Kidney (tissue), 14 donors: ENCODE results near the gene SORCS2. TPM values are rescaled to one million over a fixed set of nuclear protein-coding genes. Genes with fewer than 3 reads are reported as not detected.

Experiments used
- DNase-seq, 5 donors: peaks; one replicate each; pipeline ENCODE4 v3.0.0-alpha.2; 2013 to 2020
- FAIRE-seq: peaks from 2 replicates; lab custom pipeline; 2012; peaks lifted over from hg19 to GRCh38; lab: Jason Lieb, UNC
- H3K27ac ChIP-seq, 2 donors: one replicate each; pipeline ENCODE4 v1.7.0; 2013; ENCODE audit warnings: low read depth in 2 of 2, low read length in 2 of 2, inconsistent platforms in 1 of 2
- H3K27me3 ChIP-seq: one replicate; pipeline ENCODE4 v1.7.1; 2013; ENCODE audit warnings: low read length, inconsistent platforms; ENCODE audit not compliant: control insufficient read depth, insufficient read depth
- H3K36me3 ChIP-seq, 3 donors: one replicate each; pipeline versions ENCODE4 v1.7.0 to v1.7.1; 2013; ENCODE audit warnings: low read length in 3 of 3, control low read depth in 1 of 3, inconsistent platforms in 1 of 3; ENCODE audit not compliant: insufficient read depth in 3 of 3, control insufficient read depth in 2 of 3
- H3K4me1 ChIP-seq, 3 donors: one replicate each; pipeline versions ENCODE4 v1.7.0 to v1.7.1; 2013; ENCODE audit warnings: low read length in 3 of 3, inconsistent platforms in 1 of 3, low read depth in 1 of 3; ENCODE audit not compliant: control insufficient read depth in 2 of 3, insufficient read depth in 2 of 3
- H3K4me3 ChIP-seq, 3 donors: one replicate each; pipeline versions ENCODE4 v1.7.0 to v1.8.1; 2013; ENCODE audit warnings: low read length in 3 of 3, control low read depth in 1 of 3, inconsistent platforms in 1 of 3
- H3K9ac ChIP-seq, 3 donors: one replicate each; pipeline versions ENCODE4 v1.7.0 to v1.7.1; 2013; ENCODE audit warnings: low read length in 3 of 3, control low read depth in 1 of 3, inconsistent platforms in 1 of 3
- H3K9me3 ChIP-seq, 3 donors: one replicate each; pipeline versions ENCODE4 v1.7.0 to v1.7.1; 2013; ENCODE audit warnings: low read length in 3 of 3, control low read depth in 1 of 3, inconsistent platforms in 1 of 3; ENCODE audit not compliant: control insufficient read depth in 2 of 3, insufficient read depth in 1 of 3
- intact Hi-C: fragments of 100-400 bp; cut with DNase I; formaldehyde crosslinking; loops from one replicate; pipeline ENCODE4 v1.11.1; 2022
- polyA plus RNA-seq: library from polyadenylated mRNA; stranded (reverse); fragments of 350-450 nt; fragmentation: Illumina TruSeq; extraction: RNeasy Lipid Tissue Mini Kit (QIAGEN cat#74804); gene quantifications from one replicate; pipeline ENCODE4 v1.2.3, GENCODE V29; 2014; ENCODE audit warnings: low read depth, low replicate concordance; ENCODE audit not compliant: insufficient read depth
- total RNA-seq: library from RNA; stranded (reverse); fragmentation: NEBNext Ultra II Directional; extraction: Animal tissue kit (Norgen Biotek cat#: 25700); gene quantifications from one replicate; pipeline ENCODE4 v1.2.1, GENCODE V29; 2021
- TF ChIP-seq, protein P1 (sequence below): IDR thresholded peaks from 3 replicates; pipeline ENCODE4 v1.5.1; 2012; ENCODE audit warnings: mild to moderate bottlenecking, moderate library complexity, borderline replicate concordance; ENCODE audit not compliant: insufficient read depth; ENCODE audit errors: extremely low read depth
- donor health status: control.
- donor health status: control.
- donor health status: control.
- donor health status: control.
- donor health status: control.
- donor health status: DM: yes; HTN: yes; CAD: no.
- donor health status: Normal renal cell carcinoma (clear cell type).

The SORCS2 gene
- total and polyA plus RNA-seq, 2 donors from 2014 or later: 6.1 to 9.1 TPM

DNA sequence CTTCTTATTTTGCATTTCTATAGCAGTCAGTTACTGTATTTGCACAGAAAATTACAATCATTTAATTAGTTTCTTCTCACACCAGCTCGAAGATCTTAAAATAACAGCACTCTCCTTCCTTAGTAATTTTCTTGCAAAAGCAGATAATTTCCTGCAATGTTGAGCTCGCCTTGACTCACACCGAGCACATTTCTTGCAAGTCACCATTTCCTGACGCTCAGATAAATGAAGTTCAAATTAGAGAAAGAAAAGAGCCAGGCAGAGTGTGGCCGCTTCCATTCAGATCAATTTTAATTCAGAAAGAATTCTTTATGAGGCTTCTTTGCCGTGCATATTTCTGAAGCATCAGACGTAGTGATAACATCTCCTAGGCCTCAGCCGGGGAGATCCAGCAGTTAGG is 10.1 kb downstream of the SORCS2 start:
- FAIRE-seq (no peak), DNase-seq (peak in 1 of 5 donors; percentile 2)
- intact Hi-C loops: no loop called here
- Histone ChIP-seq H3K9ac (no peak overlapping the region), H3K4me1 (peaks cover 0 to 3% (median 0%) of the 10 kb centered on the region in 3 donors), H3K27me3 (no peaks in the 10 kb centered on the region), H3K9me3 (no peaks in the 10 kb centered on the region), H3K27ac (no peak overlapping the region), H3K4me3 (no peak overlapping the region), H3K36me3 (no peaks in the 10 kb centered on the region)
- TF ChIP-seq, protein P1, sequence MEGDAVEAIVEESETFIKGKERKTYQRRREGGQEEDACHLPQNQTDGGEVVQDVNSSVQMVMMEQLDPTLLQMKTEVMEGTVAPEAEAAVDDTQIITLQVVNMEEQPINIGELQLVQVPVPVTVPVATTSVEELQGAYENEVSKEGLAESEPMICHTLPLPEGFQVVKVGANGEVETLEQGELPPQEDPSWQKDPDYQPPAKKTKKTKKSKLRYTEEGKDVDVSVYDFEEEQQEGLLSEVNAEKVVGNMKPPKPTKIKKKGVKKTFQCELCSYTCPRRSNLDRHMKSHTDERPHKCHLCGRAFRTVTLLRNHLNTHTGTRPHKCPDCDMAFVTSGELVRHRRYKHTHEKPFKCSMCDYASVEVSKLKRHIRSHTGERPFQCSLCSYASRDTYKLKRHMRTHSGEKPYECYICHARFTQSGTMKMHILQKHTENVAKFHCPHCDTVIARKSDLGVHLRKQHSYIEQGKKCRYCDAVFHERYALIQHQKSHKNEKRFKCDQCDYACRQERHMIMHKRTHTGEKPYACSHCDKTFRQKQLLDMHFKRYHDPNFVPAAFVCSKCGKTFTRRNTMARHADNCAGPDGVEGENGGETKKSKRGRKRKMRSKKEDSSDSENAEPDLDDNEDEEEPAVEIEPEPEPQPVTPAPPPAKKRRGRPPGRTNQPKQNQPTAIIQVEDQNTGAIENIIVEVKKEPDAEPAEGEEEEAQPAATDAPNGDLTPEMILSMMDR: no peak

DNA sequence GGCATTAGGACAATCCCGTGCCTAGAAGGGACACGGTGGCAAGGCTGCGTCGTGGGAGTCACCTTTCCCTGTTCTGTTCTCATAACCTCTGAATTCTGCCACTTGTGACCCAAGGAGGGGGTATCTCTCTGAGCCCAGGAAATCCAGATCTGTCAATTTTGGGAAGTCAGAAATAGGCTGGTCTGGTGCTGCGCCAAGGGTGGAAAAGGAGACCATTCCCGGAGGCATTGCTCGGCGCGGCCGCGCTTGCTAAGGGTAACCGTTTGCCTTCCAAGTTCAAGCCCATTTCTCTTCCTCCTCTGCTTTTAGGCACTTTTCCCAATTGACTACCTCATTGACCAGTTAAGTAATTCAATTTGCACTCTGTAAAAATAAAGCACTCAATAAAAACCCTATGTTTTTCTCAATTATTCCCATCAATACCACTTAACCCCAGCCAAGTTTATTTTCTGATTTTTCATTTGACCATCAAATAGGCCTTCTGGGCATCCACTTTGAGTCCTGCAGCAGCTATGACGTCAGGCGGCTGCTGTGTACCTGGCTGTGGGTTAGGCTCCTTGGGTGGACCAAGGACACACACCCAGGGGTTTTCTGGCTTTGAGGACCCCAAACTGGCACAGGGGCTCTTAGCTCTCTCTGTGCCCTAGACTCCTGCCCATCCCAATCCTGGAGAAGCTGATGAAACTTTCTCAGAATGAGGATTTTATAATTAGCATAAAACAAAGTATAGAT is 12.5 kb downstream of the SORCS2 start:
- peak in 1 of 5 donors; percentile 34 for DNase-seq

DNA sequence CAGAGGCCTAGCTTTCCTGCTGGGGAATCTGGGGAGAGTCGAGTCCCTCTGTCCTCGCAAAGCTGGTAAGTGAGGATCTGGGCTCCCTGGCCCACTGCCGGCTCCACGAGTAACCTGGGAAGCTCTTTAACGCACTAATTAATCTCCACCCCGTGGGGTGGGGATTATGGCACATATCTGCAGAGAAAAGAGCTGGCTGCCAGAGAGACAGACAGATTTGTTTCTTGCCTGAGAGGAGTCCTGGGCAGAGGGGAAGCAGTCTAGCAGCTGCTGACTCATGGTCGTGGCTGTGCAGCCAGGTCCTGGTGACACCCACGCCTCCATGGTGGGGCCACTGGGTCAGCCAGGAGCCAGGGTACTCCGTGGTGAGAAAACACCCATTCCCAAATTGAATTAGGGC is 14.0 kb downstream of the SORCS2 start:
- Histone ChIP-seq H3K36me3 (no peaks in the 10 kb centered on the region), H3K4me1 (peaks cover 0 to 3% (median 0%) of the 10 kb centered on the region in 3 donors), H3K27me3 (no peaks in the 10 kb centered on the region), H3K4me3 (no peak overlapping the region), H3K27ac (peak overlapping the region in 1 of 2 donors; percentile 16), H3K9me3 (no peaks in the 10 kb centered on the region), H3K9ac (no peak overlapping the region)
- intact Hi-C loops: no loop called here
- no peak for FAIRE-seq
- TF ChIP-seq, protein P1: no peak
- DNase-seq: peak in 1 of 5 donors; percentile 74

More for the DNA sequence above, 12.5 kb downstream of the SORCS2 start:
- Histone ChIP-seq H3K9me3 (no peaks in the 10 kb centered on the region), H3K27me3 (no peaks in the 10 kb centered on the region), H3K9ac (no peak overlapping the region), H3K4me3 (no peak overlapping the region), H3K36me3 (no peaks in the 10 kb centered on the region), H3K4me1 (peaks cover 0 to 3% (median 0%) of the 10 kb centered on the region in 3 donors), H3K27ac (no peak overlapping the region)
- no peak for FAIRE-seq
- TF ChIP-seq, protein P1: no peak
- intact Hi-C loops: no loop called here
